NCI-H2029 treated with DMSO at 0.1 percent for 48 hours (cell line): ENCODE measurements around the gene WEE2.
"Not testable (repeated sequence)": the region's sequence is repeated elsewhere in the genome, so short reads cannot be mapped to it uniquely, and the experiment has no call there.

Source experiments
- DNase-seq: peaks from one replicate; lab custom pipeline; 2025; lab: John Stamatoyannopoulos, UW

The WEE2 gene

DNA sequence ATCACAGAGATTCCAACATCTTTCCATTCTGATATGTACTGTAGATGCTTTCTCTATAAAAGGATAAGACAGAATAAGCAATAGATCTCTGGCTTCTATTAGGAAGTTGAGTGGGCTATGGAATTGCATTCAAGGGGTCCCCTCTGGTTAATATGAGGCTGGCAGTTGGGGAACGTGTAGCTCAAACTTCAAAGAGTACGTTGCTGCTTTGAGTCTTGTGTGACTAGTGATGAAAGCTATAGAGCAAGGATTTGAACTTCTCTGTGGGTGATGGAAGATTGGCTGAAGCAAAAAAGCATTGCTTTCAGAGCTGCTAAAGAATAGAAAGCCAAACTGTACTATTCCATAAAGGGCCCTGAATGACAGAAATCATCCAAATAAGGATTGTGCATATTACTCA is 6.4 kb downstream of the WEE2 start:
- no peak for DNase-seq

DNA sequence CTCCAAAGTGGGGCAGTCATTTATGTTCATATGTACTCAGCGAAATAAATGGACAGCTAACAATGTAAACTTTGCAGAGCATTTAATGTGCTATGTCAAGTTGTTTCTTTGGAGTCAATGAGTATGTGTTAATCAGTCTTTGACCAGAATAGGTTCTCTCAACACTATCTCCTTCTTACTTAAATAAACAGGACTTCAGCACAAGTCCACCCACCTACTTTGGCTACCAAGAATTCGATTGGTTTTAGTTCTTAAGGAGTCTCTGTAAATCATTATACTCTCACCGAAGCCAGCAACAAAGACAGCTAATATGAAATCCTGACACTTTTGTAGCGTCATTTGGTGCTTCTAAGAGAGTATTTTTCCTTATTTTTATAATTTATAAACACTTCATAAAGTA is 6.9 kb downstream of the WEE2 start:
- no peak for DNase-seq

GRCh38 chr7:141715794-141716689 is 7.9 kb downstream of the WEE2 start:
- DNase-seq = no peak

DNA sequence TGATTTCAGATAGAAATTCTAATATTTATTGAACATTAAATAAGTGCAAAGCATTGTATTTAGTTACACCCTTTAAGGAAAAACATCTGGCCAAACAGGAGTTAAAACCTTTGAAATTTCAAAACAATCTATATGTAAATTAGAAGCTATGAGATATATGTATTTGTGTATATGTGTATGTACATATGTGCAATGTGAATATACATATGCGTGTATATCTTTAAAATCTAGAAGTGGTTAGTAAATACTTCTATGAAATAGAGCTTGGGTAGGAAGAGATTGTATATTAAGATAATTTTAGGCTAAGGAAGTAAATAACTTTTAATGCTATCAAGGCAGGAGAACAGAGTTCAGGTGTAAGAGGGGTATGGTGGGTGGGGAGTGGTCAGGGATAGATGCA is 9.3 kb downstream of the WEE2 start:
- DNase-seq = no peak

DNA sequence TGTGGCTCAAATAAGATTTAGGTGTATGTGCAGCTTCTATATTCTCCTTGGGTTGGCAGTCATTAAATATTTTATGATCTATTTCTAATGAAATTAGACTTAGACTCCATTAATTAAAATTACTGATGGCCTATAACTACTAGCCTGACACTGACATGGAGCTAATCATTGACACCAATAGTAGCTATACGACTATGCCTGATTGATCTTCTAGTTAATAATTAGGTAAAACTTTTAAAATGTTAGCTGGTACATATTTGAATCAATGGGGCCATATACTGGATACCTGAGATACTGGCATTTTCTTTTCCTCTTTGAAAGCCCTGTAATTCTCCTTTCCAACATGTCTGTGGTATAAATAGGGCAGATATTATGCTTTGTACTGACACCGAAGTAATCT is 14.4 kb downstream of the WEE2 start:
- no peak for DNase-seq

DNA sequence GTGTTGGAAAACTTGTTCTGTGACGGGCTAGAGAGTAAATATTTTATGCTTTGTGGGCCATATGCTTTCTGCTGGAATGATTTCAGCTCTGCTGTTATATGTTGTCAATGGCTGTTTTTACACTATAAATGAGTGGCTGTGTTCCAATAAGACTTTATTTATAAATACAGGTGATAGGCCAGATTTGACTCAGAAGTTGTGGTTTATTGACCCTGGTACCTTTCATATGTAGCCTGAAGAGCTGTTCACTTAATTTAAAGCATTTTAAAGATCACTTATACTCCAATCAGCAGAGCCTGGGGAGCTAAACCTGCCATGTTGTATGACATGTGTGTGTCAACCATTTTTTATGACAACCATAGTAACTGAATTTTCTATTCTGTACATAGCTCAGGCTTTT is 20.9 kb downstream of the WEE2 start:
- DNase-seq = no peak

DNA sequence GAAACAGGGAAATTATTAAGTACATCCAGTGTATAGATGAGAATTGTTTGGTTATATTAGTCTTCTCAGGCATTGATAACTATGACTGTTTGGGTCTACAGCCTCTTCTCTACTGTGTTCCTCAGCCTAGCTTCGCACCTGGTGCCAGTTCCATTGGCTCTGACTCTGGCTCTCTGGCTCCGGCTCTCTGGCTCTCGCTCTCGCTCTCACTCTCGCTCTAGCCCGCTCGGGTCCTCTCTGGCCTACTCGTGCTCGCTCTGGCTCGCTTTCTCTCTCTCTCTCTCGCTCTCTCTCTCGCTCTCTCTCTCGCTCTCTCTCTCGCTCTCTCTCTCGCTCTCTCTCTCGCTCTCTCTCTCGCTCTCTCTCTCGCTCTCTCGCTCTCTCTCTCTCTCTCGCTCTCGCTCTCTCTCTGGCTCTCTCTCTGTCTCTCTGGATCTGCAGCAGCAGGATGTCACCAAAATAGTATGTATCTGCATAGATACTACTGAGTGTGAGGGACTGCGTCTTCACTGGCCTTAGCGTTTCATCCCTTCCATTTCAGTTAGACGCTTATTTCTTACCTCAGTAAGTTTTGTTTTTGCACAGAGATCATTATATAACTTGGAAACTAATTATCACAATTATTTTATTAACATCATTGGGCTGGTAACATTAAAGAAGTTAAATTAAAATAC is 23.5 kb downstream of the WEE2 start:
- no peak for DNase-seq

- no peak for DNase-seq
These were observed 29.1 kb downstream of the WEE2 start for GRCh38 chr7:141737118-141737835.

DNA sequence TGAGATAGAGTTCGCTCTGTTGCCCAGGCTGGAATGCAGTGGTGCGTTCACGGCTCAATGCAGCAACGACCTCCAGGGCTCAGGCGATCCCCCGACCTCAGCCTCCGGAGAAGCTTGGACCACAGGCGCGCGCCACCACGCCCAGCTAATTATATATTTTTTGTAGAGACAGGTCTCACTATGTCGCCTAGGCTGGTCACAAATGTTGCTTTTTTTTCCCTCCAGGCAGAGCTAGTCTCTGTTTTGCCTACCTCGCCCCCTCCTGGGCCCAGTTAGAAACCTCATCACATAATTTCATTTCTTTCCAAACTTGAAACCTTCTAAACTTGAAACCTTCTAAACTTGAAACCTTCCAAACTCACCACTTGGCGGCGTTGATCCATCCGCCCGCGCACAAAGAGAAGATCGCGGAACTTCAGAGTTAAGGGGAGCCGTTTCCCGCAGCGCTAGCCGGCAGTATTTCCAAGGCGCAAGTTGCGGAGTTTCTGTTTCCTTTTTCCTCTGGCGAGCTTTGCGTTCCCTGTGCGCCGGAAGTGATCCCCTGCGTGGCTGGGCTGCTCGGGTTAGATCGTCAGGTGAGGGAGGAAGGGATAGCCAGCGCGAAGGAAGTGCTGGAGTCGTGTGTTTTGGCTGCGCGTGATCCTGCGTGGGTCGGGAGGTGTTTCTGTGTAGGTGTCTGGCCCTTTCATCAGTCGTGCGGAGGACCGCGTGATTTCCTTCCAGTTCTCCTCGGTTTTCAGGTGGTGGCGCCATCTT is 29.9 kb downstream of the WEE2 start, which contains the start of gene SSBP1:
Gene SSBP1, plus strand, starts transcription at position 523 of the 756 bp plus-strand sequence. CDS start 809 bp downstream, outside the sequence.
- DNase-seq = peak; percentile 95

DNA sequence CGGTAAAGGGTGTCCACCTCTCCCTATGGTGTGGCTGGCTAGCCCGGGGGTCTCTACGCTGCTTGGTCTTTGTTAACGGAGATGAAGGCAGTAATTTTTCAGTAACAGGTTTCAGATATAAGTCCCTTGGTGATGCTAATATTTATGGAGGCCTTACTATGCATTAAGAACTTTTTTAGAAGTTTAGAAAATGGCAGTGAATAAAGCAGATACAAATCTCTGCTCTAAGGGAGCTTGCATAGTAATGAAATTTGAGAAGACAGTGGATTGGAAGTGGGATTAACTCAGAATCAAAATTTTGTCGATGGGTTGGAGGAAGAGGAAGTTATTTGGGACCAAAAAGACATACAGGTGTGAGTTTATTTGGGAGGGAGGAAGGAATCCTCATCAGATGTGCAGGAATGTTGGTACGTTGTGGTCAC is 30.4 kb downstream of the WEE2 start:
- DNase-seq = no peak

DNA sequence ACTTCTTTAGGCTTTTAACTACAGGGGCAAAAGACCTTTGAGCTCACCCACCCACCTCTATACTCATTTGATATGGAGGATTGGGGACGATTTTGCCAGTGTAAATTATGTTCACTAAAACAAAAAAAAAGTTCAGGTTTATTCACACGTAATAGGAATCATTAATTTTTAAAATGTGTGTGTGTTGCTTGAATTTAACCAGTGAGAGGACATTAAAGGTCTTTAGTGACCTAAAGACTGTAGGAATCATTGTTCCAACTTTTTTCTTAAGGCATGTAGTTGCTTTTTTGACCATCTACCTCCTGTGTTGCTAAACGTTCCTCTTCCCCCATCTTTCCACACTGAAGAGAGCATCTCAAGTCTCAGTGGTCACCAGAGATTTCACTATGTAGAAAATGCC is 31.1 kb downstream of the WEE2 start:
- no peak for DNase-seq

DNA sequence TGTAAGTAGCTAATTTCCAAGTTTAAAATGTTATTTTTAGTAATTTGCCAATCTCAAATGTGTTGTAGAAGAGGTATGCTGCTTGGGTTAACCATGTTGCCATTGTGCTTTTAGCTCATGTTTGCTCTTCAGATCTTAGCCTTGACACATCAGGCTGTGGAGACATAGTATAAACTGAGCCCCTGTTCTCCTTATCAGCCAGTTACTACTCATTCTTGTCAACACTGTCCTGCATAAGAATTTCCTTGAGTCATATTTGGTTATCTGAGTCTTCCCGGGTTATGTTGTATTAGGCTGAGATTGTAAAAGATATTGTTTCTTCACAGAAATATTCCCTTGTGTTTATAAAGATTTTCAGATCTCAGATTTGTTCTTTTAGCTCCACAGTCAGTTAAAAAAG is 34.1 kb downstream of the WEE2 start:
- DNase-seq = no peak

DNA sequence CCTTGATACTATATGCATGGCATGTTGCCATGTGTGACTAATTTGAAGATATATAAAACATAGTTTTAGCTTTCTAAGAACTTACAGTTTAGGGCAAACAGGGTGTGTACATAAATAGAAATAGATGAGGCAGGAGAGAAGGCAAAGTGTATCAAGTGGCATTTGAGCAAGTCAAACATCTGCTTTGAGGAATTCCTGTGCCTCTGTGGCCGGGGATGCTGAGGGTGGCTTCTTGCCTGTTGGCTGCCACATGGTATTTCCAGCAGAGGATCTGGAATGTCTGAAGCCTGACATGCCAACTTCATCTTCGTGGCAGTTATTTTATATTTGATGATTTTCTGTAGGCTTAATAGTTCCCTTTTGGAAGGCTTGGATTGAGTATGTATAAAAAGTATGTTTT is 36.0 kb downstream of the WEE2 start:
- no peak for DNase-seq

DNA sequence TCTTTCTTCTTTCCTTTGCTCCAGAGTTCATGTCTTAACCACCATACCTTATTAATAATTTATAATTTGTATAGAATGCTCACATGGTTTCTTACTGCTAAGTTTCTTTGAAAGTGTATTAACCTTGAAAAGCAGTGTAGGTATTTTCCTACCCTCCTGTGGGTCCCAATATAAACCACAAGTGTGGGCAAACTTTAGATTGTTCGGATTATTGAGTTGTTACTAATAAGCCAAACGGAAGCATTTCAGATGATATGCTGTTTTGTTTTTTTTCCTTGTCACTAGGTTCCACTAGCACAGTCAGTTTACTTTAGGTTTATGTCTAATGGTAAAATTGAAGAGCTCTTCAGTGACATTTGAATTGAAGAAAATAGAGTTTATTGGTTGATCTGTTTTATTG is 40.2 kb downstream of the WEE2 start:
- no peak for DNase-seq

- not testable (repeated sequence) for DNase-seq
These were observed 43.8 kb downstream of the WEE2 start for GRCh38 chr7:141751904-141752303.

DNA sequence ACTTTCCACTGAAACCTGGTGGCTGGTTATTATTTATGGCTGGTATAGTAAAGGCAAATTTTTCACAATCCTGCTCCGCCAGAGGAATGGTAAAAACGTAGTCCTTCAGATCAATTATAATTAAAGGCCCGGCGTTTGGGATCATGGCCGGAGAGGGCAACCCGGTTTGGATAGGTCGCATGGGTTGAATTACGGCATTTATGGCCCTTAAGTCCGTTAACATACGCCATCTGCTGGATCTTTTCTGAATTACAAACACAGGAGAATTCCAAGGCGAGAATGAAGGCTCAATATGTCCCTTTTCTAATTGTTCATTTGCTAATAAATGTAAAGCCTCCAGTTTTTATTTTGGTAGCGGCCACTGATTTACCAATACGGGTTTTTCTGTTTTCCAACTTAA is 44.5 kb downstream of the WEE2 start:
- DNase-seq = no peak

DNA sequence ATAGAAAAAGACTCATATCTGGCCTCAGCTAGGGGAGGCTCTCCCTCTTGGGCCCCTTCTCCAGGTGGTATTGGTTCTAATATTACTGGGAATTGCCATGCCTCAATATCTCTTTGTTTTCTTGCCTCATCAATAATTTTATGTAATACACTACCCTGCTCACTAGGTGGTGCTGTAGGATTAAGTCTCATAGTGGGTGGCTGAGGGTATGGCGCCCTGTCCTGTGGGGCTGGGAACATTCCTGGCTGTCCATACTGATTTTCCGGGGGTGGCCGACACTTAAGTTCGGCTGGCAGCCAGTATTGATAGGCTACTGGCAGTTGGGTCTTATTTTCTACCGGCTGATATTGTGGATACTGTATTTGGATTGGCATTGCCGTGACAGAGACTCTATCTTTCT is 46.8 kb downstream of the WEE2 start:
- no peak for DNase-seq

DNA sequence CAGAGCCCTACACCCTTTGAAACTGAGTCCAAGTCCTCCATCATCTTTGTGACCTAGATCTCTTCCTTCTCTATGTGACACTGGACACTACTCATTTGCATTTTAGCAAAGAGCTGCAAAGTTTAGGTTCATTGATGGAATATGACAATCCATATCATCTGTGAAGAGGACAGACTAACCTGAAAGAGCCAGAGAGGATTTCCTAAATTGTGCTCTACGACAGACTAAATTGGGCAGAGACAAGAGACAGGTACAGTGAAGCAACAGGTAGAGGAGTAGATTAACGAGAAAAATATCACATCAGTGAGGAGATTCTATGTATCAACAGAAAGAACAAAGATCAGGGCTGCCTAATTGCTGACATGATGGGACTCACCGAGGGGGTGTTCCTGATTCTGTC is 55.6 kb downstream of the WEE2 start, which contains the start of gene TAS2R3:
Gene TAS2R3, plus strand, starts transcription at position 301 of the 400 bp plus-strand sequence. Its CDS starts 62 bp downstream, at position 363.
- no peak for DNase-seq

DNA sequence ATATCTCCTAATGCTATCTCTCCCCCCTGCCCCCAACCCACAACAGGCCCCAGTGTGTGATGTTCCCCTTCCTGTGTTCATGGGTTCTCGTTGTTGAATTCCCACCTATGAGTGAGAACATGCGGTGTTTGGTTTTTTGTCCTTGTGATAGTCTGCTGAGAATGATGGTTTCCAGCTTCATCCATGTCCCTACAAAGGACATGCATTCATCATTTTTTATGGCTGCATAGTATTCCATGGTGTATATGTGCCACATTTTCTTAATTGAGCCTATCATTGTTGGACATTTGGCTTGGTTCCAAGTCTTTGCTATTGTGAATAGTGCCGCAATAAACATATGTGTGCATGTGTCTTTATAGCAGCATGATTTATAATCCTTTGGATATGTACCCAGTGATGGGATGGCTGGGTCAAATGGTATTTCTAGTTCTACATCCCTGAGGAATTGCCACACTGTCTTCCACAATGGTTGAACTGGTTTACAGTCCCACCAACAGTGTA is 62.0 kb downstream of the WEE2 start:
- not testable (repeated sequence) for DNase-seq

DNA sequence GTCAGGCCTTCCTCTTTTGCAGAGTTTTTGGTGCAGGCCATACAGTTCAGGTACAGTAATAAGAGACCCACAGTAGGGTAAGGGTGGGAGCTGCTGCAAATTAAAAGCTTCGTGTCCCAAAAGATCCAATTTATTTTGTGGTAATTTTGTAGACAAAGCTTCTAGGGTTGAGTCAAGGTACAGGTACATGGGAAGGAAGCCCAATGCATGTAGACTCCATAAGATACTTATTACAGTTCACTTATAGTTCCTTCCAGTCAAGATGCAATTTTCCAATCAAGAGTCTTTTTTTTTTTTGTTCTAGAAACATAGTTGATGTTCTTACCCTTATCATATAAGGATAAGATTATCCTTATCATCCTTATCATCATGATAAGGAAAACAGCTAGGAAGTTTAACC is 68.2 kb downstream of the WEE2 start, which contains the start of gene TAS2R4:
Gene TAS2R4, plus strand, starts transcription at position 301 of the 400 bp plus-strand sequence. CDS start 1,815 bp downstream, outside the sequence.
- DNase-seq = no peak
